ENCODE data around the gene EPB41L4B. TPM values are rescaled to one million over a fixed set of nuclear protein-coding genes. Genes with fewer than 3 reads are reported as not detected.

The EPB41L4B gene
- total and polyA plus RNA-seq, 2 of the 13 experiments (the other 11 are each of a cell fraction or from before 2014, with no cell fraction given) = 17.6 to 22.1 TPM

GRCh38 chr9:109159583-109159982, 161.3 kb downstream of the EPB41L4B start (continued):
- TF ChIP-seq, protein P1, sequence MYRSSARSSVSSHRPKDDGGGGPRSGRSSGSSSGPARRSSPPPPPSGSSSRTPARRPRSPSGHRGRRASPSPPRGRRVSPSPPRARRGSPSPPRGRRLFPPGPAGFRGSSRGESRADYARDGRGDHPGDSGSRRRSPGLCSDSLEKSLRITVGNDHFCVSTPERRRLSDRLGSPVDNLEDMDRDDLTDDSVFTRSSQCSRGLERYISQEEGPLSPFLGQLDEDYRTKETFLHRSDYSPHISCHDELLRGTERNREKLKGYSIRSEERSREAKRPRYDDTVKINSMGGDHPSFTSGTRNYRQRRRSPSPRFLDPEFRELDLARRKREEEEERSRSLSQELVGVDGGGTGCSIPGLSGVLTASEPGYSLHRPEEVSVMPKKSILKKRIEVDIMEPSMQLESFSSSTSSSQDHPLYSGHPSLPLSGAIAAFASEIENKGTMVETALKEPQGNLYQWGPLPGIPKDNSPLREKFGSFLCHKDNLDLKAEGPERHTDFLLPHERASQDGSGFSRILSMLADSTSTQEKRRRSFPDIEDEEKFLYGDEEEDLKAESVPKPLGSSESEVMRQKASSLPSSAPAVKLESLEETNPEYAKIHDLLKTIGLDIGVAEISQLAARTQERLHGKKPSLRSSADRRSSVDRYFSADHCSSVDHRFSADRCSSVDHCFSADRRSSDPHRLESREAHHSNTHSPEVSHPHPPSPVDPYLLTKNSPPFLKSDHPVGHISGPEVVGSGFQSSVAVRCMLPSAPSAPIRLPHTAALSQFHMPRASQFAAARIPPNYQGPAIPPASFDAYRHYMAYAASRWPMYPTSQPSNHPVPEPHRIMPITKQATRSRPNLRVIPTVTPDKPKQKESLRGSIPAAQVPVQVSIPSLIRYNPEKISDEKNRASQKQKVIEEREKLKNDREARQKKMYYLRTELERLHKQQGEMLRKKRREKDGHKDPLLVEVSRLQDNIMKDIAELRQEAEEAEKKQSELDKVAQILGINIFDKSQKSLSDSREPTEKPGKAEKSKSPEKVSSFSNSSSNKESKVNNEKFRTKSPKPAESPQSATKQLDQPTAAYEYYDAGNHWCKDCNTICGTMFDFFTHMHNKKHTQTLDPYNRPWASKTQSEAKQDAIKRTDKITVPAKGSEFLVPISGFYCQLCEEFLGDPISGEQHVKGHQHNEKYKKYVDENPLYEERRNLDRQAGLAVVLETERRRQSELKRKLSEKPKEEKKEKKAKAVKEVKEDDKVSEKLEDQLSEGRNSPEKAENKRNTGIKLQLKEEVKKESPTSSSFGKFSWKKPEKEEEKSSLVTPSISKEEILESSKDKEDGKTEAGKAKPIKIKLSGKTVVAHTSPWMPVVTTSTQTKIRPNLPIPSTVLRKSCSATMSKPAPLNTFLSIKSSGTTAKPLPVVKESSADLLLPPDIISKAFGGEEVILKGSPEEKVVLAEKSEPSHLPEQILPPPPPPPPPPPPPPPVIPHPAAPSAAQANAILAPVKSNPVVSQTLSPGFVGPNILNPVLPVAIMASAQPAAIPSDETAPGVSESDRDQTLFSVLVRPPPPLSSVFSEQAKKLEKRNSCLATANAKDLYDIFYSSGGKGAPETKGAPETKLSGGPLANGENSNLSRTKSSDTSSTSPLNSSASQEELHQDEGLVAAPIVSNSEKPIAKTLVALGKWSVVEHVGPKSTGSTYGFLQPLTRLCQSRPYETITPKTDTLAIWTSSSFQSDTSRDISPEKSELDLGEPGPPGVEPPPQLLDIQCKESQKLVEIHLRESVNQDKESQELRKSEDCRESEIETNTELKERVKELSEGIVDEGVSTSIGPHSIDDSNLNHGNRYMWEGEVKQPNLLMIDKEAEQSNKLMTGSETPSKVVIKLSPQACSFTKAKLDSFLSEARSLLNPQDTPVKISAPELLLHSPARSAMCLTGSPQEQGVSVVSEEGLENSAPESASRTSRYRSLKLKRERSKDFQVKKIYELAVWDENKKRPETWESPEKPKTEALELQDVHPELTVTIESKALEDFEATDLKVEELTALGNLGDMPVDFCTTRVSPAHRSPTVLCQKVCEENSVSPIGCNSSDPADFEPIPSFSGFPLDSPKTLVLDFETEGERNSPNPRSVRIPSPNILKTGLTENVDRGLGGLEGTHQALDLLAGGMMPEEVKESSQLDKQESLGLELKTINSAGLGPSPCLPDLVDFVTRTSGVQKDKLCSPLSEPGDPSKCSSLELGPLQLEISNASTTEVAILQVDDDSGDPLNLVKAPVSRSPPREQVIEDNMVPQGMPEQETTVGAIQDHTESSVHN (CRISPR knock-in tag; IDR thresholded peaks at IDR 0.05) = no peak
- TF ChIP-seq KIAA2018 (CRISPR knock-in tag; IDR thresholded peaks at IDR 0.05; ENCODE audit: borderline replicate concordance) (no peak), MYC (CRISPR knock-in tag; IDR thresholded peaks at IDR 0.05; ENCODE audit: borderline replicate concordance) (no peak), HNRNPH1 (optimal IDR thresholded peaks at IDR 0.05; ENCODE audit: low read depth, low read length) (no peak), ZNF367 (CRISPR knock-in tag; IDR thresholded peaks at IDR 0.05; ENCODE audit: borderline replicate concordance) (no peak), RCOR2 (CRISPR knock-in tag; IDR thresholded peaks at IDR 0.05) (no peak), ZNF768 (CRISPR knock-in tag; IDR thresholded peaks at IDR 0.05) (no peak), SNAPC5 (CRISPR knock-in tag; IDR thresholded peaks at IDR 0.05; ENCODE audit: borderline replicate concordance) (no peak), NFE2L2 (IDR thresholded peaks at IDR 0.05; ENCODE audit: low read length) (no peak), TCF7L2 (IDR thresholded peaks at IDR 0.05; ENCODE audit: low read depth, low read length) (no peak), NFYC (CRISPR knock-in tag; IDR thresholded peaks at IDR 0.05) (peak; percentile 74), ZNF292 (CRISPR knock-in tag; IDR thresholded peaks at IDR 0.05; ENCODE audit: borderline replicate concordance, low read depth) (peak; percentile 50; the same call in 1 of the 2 replicates), LCORL (IDR thresholded peaks at IDR 0.05) (no peak), LCORL (CRISPR knock-in tag; IDR thresholded peaks at IDR 0.05) (no peak), MED8 (CRISPR knock-in tag; IDR thresholded peaks at IDR 0.05; ENCODE audit: insufficient replicate concordance) (no peak)

Data from HepG2 (cell line).